ENCODE data around the gene CLEC4C.

CLEC4C gene

GRCh38 chr12:7749442-7749841, 2.3 kb upstream of the CLEC4C start:
- ChIA-PET POLR2A (no interaction called here), CTCF (interaction anchor here (1.0 kb wide), 1 partner anchor 80 kb away, joined by 3 read pairs; no protein-coding TSS in a partner anchor)
- no peak overlapping the region for H3K4me3 ChIP-seq (ENCODE audit: low read depth, low read length)
- H3K27ac ChIP-seq (ENCODE audit: extremely low read depth, low read depth, low read length): no peak overlapping the region
- H3K4me1 ChIP-seq (ENCODE audit: control insufficient read depth, insufficient read depth, low read length): no peaks in the 10 kb centered on the region
- TF ChIP-seq YY1 (tag by site-specific recombination; IDR thresholded peaks at IDR 0.05) (no peak), TRIM28 (IDR thresholded peaks at IDR 0.05; ENCODE audit: borderline replicate concordance, low read length) (no peak), ZNF16 (tag by site-specific recombination; IDR thresholded peaks at IDR 0.05; ENCODE audit: low read depth) (no peak), ZNF221 (tag by site-specific recombination; IDR thresholded peaks at IDR 0.05; ENCODE audit: borderline replicate concordance) (no peak), ZNF600 (tag by site-specific recombination; IDR thresholded peaks at IDR 0.05) (no peak), HOXA7 (CRISPR knock-in tag; IDR thresholded peaks at IDR 0.05; ENCODE audit: borderline replicate concordance) (no peak), ZNF211 (tag by site-specific recombination; IDR thresholded peaks at IDR 0.05; ENCODE audit: low read depth) (no peak), ZBTB48 (tag by site-specific recombination; IDR thresholded peaks at IDR 0.05) (no peak), KLF7 (tag by site-specific recombination; IDR thresholded peaks at IDR 0.05; ENCODE audit: borderline replicate concordance) (no peak)
- TF ChIP-seq, protein P1, sequence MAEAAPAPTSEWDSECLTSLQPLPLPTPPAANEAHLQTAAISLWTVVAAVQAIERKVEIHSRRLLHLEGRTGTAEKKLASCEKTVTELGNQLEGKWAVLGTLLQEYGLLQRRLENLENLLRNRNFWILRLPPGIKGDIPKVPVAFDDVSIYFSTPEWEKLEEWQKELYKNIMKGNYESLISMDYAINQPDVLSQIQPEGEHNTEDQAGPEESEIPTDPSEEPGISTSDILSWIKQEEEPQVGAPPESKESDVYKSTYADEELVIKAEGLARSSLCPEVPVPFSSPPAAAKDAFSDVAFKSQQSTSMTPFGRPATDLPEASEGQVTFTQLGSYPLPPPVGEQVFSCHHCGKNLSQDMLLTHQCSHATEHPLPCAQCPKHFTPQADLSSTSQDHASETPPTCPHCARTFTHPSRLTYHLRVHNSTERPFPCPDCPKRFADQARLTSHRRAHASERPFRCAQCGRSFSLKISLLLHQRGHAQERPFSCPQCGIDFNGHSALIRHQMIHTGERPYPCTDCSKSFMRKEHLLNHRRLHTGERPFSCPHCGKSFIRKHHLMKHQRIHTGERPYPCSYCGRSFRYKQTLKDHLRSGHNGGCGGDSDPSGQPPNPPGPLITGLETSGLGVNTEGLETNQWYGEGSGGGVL (tag by site-specific recombination; IDR thresholded peaks at IDR 0.05): no peak
- no peaks in the 10 kb centered on the region for H3K9me3 ChIP-seq (ENCODE audit: control insufficient read depth, insufficient read depth, low read depth, low read length)
- H3K36me3 ChIP-seq (ENCODE audit: control insufficient read depth in 2 of 2, insufficient read depth in 1 of 2, low read length in 2 of 2): no peaks in the 10 kb centered on the region

DNA sequence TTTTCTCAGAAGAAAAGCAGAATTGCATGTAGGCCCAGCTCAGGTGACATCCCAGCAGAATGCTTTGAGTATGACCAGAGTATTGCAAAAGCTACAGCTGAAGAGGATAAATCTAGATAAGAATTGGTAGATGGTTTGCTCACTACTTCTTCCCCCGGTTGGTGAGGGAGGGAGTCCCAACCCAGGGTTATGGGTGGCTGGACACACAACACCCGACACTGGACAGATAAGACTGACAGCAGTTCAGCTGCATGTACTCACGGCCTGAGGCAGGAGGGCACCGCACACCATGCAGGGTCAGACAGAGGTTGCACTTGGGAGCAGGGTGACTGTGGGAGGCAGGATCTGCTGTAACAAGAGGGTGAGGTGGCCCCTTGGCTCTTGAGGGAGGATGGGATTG, 1.7 kb upstream of the CLEC4C start:
- CTCF ChIA-PET: interaction anchor here (1.0 kb wide), 1 partner anchor 79 kb away, joined by 3 read pairs; no protein-coding TSS in a partner anchor
- no peaks in the 10 kb centered on the region for H3K4me1 ChIP-seq (ENCODE audit: control insufficient read depth, insufficient read depth, low read length)

More for the DNA sequence above, 1.7 kb upstream of the CLEC4C start:
- Histone ChIP-seq H3K36me3 (ENCODE audit: control insufficient read depth in 2 of 2, insufficient read depth in 1 of 2, low read length in 2 of 2) (no peaks in the 10 kb centered on the region), H3K9me3 (ENCODE audit: control insufficient read depth, insufficient read depth, low read depth, low read length) (no peaks in the 10 kb centered on the region), H3K27ac (ENCODE audit: extremely low read depth, low read depth, low read length) (no peak overlapping the region), H3K4me3 (ENCODE audit: low read depth, low read length) (no peak overlapping the region)
- POLR2A ChIA-PET: no interaction called here
- TF ChIP-seq IKZF3 (tag by site-specific recombination; IDR thresholded peaks at IDR 0.05) (no peak), ZNF223 (tag by site-specific recombination; IDR thresholded peaks at IDR 0.05) (no peak), BCL11A (tag by site-specific recombination; IDR thresholded peaks at IDR 0.05; ENCODE audit: low read depth) (no peak), ZSCAN30 (tag by site-specific recombination; IDR thresholded peaks at IDR 0.05) (no peak), ZBTB1 (tag by site-specific recombination; IDR thresholded peaks at IDR 0.05) (no peak), ZEB2 (tag by site-specific recombination; IDR thresholded peaks at IDR 0.05) (no peak), ZNF121 (tag by site-specific recombination; IDR thresholded peaks at IDR 0.05) (no peak), ZNF311 (tag by site-specific recombination; IDR thresholded peaks at IDR 0.05; ENCODE audit: borderline replicate concordance) (no peak), ZXDB (tag by site-specific recombination; IDR thresholded peaks at IDR 0.05) (no peak), ZNF23 (tag by site-specific recombination; IDR thresholded peaks at IDR 0.05; ENCODE audit: borderline replicate concordance) (no peak), KLF8 (tag by site-specific recombination; IDR thresholded peaks at IDR 0.05) (no peak), GFI1B (tag by site-specific recombination; IDR thresholded peaks at IDR 0.05) (no peak), ZNF544 (tag by site-specific recombination; IDR thresholded peaks at IDR 0.05) (no peak)
- TF ChIP-seq, protein P2, sequence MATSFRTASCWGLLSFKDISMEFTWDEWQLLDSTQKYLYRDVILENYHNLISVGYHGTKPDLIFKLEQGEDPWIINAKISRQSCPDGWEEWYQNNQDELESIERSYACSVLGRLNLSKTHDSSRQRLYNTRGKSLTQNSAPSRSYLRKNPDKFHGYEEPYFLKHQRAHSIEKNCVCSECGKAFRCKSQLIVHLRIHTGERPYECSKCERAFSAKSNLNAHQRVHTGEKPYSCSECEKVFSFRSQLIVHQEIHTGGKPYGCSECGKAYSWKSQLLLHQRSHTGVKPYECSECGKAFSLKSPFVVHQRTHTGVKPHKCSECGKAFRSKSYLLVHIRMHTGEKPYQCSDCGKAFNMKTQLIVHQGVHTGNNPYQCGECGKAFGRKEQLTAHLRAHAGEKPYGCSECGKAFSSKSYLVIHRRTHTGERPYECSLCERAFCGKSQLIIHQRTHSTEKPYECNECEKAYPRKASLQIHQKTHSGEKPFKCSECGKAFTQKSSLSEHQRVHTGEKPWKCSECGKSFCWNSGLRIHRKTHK (tag by site-specific recombination; IDR thresholded peaks at IDR 0.05): no peak
- TF ChIP-seq, protein P3, sequence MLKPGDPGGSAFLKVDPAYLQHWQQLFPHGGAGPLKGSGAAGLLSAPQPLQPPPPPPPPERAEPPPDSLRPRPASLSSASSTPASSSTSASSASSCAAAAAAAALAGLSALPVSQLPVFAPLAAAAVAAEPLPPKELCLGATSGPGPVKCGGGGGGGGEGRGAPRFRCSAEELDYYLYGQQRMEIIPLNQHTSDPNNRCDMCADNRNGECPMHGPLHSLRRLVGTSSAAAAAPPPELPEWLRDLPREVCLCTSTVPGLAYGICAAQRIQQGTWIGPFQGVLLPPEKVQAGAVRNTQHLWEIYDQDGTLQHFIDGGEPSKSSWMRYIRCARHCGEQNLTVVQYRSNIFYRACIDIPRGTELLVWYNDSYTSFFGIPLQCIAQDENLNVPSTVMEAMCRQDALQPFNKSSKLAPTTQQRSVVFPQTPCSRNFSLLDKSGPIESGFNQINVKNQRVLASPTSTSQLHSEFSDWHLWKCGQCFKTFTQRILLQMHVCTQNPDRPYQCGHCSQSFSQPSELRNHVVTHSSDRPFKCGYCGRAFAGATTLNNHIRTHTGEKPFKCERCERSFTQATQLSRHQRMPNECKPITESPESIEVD (tag by site-specific recombination; IDR thresholded peaks at IDR 0.05): no peak
- TF ChIP-seq, protein P4, sequence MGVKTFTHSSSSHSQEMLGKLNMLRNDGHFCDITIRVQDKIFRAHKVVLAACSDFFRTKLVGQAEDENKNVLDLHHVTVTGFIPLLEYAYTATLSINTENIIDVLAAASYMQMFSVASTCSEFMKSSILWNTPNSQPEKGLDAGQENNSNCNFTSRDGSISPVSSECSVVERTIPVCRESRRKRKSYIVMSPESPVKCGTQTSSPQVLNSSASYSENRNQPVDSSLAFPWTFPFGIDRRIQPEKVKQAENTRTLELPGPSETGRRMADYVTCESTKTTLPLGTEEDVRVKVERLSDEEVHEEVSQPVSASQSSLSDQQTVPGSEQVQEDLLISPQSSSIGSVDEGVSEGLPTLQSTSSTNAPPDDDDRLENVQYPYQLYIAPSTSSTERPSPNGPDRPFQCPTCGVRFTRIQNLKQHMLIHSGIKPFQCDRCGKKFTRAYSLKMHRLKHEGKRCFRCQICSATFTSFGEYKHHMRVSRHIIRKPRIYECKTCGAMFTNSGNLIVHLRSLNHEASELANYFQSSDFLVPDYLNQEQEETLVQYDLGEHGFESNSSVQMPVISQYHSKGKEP (tag by site-specific recombination; IDR thresholded peaks at IDR 0.05): no peak

Measured in HEK293 (cell line).